ENCODE data around the gene DEPDC1. TPM values are rescaled to one million over a fixed set of nuclear protein-coding genes. Genes with fewer than 3 reads are reported as not detected.
"Not testable (repeated sequence)": the region's sequence is repeated elsewhere in the genome, so short reads cannot be mapped to it uniquely, and the experiment has no call there.

Gene DEPDC1
- 12.6 and 39.3 TPM in 2 replicates for total RNA-seq

GRCh38 chr1:68496680-68497357 lies at the start of gene DEPDC1:
Gene DEPDC1 (minus strand): TSS chr1:68497082. CDS start chr1:68496999, 83 bp downstream.
- DNase-seq, result peak; percentile 97

- DNase-seq, result no peak
Measured at GRCh38 chr1:68544651-68545050, 47.8 kb upstream of the DEPDC1 start.

- DNase-seq, result peak; percentile 46
Measured at GRCh38 chr1:68542586-68542985, 45.7 kb upstream of the DEPDC1 start.

- DNase-seq, result no peak
Measured at GRCh38 chr1:68538941-68539340, 42.1 kb upstream of the DEPDC1 start.

- no peak for DNase-seq
Measured at GRCh38 chr1:68528243-68528642, 31.4 kb upstream of the DEPDC1 start.

- no peak for DNase-seq
Measured at GRCh38 chr1:68525781-68526180, 28.9 kb upstream of the DEPDC1 start.

- no peak for DNase-seq
Measured at GRCh38 chr1:68521286-68521685, 24.4 kb upstream of the DEPDC1 start.

GRCh38 chr1:68516066-68516465 lies 19.2 kb upstream of the DEPDC1 start:
- DNase-seq, result no peak

- DNase-seq, result no peak
Measured at GRCh38 chr1:68511254-68511653, 14.4 kb upstream of the DEPDC1 start.

GRCh38 chr1:68506386-68506785 lies 9.5 kb upstream of the DEPDC1 start:
- no peak for DNase-seq

- DNase-seq, result no peak
Measured at GRCh38 chr1:68503085-68503484, 6.2 kb upstream of the DEPDC1 start.

GRCh38 chr1:68497358-68497698 lies 446 bp upstream of the DEPDC1 start:
- DNase-seq, result no peak

GRCh38 chr1:68495968-68496679 lies 758 bp downstream of the DEPDC1 start:
- peak; percentile 41 for DNase-seq

- DNase-seq, result no peak
Measured at GRCh38 chr1:68495532-68495931, 1.4 kb downstream of the DEPDC1 start.

GRCh38 chr1:68493193-68493592 lies 3.7 kb downstream of the DEPDC1 start:
- DNase-seq, result no peak

GRCh38 chr1:68492255-68492654 lies 4.6 kb downstream of the DEPDC1 start:
- DNase-seq, result not testable (repeated sequence)

- DNase-seq, result peak; percentile 61
Measured at GRCh38 chr1:68490046-68490651, 6.7 kb downstream of the DEPDC1 start.

GRCh38 chr1:68485431-68486022 lies 11.4 kb downstream of the DEPDC1 start:
- no peak for DNase-seq

GRCh38 chr1:68484618-68485017 lies 12.3 kb downstream of the DEPDC1 start:
- DNase-seq, result no peak

- DNase-seq, result no peak
Measured at GRCh38 chr1:68481041-68481440, 15.8 kb downstream of the DEPDC1 start.

- no peak for DNase-seq
Measured at GRCh38 chr1:68479501-68479900, 17.4 kb downstream of the DEPDC1 start.

GRCh38 chr1:68478662-68479061 lies 18.2 kb downstream of the DEPDC1 start:
- DNase-seq, result no peak

GRCh38 chr1:68476626-68477025 lies 20.3 kb downstream of the DEPDC1 start:
- peak; percentile 32 for DNase-seq

GRCh38 chr1:68473060-68473459 lies 23.8 kb downstream of the DEPDC1 start:
- DNase-seq, result no peak

Measured in dermis blood vessel endothelial cell (primary cell).